ENCODE measurements around the gene LAPTM5.

LAPTM5 gene

DNA sequence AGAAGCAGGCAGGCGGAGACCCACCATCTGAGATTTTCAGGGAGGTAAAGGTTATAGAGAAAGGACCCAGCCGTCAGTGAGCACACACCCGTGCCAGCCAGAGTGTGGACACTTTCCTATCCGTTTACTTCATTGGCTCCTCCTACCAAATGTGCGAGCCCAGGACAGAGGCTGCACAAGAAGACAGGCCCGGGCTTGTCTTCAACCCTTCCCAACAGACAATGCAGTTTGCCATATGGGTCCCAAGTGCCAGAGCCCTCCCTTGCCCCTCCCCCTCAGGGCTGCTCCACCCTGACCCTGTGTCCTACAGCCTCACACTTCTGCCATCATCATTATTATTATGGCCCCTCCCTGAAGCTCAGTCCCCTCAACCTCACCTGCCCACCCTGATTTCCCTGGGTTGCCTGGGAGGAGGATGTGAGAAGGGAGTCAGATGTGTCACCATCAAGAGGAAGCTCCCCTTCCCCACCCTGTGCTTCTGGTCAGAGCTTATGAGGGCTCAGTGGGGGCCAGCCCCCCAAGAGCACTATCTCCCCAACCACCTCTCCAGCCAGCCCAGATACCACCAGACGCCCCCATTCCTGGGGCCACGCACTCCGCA lies 9.4 kb downstream of the LAPTM5 start:
- peak in 5 of 10 donors; percentile 22 to 95 (median 52) for DNase-seq
- intact Hi-C loops (cut with DNase I): no loop called here

GRCh38 chr1:30747033-30748008 lies 10.3 kb downstream of the LAPTM5 start:
- peak in 1 of 10 donors; percentile 79 for DNase-seq
- intact Hi-C loops (cut with DNase I): no loop called here

GRCh38 chr1:30746212-30747032 lies 11.2 kb downstream of the LAPTM5 start:
- peak in 2 of 10 donors; percentile 68 to 70 for DNase-seq
- intact Hi-C loops (cut with DNase I): no loop called here

GRCh38 chr1:30745834-30746208 lies 11.8 kb downstream of the LAPTM5 start:
- intact Hi-C loops (cut with DNase I): no loop called here
- DNase-seq: peak in 2 of 10 donors; percentile 13 to 77

- peak in 1 of 10 donors; percentile 54 for DNase-seq
- intact Hi-C loops (cut with DNase I): no loop called here
Observed at GRCh38 chr1:30745156-30745833, 12.3 kb downstream of the LAPTM5 start.

GRCh38 chr1:30744060-30744756 lies 13.4 kb downstream of the LAPTM5 start:
- intact Hi-C loops (cut with DNase I): no loop called here
- DNase-seq: peak in 3 of 10 donors; percentile 67 to 75 (median 72)

DNA sequence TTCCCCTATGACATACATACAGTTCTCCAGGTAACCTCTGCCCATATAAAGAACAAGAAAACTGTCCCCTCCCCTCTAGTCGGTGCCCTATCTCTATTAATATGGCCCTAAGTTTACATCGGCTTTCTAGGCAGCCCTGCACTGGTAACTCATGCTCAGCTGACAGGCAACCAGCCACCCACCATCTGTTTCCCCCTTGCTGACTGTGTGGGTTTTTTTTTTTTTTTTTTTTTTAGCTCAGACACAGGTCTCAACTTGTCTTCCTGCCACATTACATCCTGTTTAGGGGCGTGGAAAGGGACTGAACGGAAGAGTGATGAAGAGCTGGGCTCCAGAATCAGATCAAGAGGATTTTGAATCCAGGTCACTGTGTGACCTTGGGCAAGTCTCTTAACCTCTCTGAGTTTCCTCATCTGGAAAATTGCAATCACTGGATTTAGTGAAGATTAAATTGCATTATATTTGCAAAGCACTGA lies 14.0 kb downstream of the LAPTM5 start:
- intact Hi-C loops (cut with DNase I): no loop called here
- DNase-seq: peak in 2 of 10 donors; percentile 52 to 59

GRCh38 chr1:30742963-30743559 lies 14.5 kb downstream of the LAPTM5 start:
- intact Hi-C loops (cut with DNase I): no loop called here

GRCh38 chr1:30742300-30742962 lies 15.1 kb downstream of the LAPTM5 start:
- peak in 3 of 10 donors; percentile 43 to 58 (median 57) for DNase-seq
- intact Hi-C loops (cut with DNase I): no loop called here

More at GRCh38 chr1:30742963-30743559, 14.5 kb downstream of the LAPTM5 start:
- DNase-seq: no peak

GRCh38 chr1:30741239-30741894 lies 16.2 kb downstream of the LAPTM5 start:
- intact Hi-C loops (cut with DNase I): no loop called here
- DNase-seq: peak in 3 of 10 donors; percentile 50 to 69 (median 67)

DNA sequence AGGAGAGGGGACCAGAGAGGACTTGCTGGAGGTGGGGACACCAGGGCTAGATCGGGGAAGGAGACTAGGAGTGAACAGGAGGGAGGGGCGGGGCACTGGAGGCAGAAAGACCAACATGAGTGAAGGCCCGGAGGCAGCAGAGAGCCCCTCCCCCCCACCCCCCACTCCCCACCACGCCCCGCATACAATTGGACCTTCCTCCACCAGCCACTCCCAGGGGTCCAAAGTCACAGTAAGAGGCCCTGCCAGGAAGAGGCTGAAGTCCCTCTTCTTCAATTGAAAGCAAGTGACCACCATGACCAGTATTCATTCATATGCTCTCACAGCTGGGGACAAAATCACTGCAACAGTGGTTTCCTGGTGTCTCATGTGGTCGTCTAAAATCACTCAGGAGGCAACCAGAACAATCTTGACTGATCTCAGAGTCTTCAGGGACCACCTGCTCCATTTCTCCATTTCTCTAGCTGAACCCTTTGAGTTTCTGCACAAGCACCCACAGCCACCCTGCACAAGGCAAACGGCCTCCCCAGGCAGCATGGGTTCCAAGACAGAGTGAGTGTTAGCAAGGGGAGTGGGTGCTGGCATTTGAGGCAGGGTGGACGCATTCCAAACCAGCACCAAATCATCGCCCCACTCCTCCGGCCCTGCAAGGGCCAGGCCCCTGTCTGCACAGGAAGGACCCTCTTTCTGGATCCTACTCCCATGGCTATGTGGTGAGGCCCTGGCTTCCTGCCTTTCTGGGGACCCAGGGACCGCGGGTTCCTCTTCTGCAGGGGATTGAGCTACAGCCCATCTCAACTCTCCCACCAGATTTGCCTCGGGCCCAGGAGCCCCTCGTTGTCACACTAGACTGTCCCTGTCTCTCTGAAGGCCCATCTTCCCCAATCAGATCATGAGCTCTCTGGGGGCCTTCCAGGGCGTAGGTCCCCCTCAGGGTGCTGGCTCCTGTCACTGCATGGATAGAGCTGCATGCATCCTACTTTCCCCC lies 17.0 kb downstream of the LAPTM5 start:
- DNase-seq: peak in 3 of 10 donors; percentile 59 to 68 (median 64)
- intact Hi-C loops (cut with DNase I): no loop called here

GRCh38 chr1:30739601-30740000 lies 18.0 kb downstream of the LAPTM5 start:
- peak in 2 of 10 donors; percentile 19 to 42 for DNase-seq
- intact Hi-C loops (cut with DNase I): no loop called here

DNA sequence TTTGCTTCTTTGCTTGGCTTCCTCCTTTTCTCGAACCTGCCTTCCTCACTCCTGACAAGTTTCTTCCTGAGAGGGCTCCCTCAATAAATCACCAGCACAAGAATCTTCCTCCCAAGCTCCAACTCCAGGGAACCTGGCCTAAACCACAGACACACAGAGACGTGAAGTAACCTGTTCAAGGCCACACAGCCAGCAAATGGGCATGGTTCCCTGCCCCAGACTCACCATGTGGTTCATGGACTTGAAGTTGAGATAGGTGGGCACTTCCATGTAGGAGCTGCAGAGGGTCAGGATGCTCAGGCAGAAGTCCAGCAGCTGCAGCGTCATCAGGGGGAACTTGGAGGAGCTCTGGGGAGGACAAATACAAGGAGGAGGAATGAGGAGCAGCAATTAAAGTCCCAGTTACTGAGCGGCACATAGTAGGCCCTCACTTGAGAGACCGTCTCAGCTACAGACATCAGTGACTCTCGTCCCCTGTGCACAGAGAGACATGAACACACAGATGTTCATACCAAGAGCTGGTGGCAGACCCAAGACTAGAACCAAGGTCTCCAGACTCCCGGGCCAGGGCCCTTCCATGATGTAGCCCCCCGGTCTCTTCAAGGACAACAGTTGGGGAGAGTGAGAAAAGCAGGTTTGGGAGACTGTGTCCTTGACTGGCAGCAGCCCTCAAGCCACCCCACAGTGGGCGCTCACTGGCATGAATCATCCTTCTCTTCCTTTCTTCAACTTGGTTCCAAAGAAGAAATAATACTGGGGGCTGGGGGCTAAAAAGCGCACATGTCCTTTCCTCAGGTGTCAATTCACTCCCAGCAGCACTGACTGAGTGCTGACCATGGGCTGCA lies 18.6 kb downstream of the LAPTM5 start:
- peak in 2 of 10 donors; percentile 51 to 66 for DNase-seq
- intact Hi-C loops (cut with DNase I): no loop called here

- intact Hi-C loops (cut with DNase I): no loop called here
Observed at GRCh38 chr1:30738040-30738714, 19.4 kb downstream of the LAPTM5 start.

More at GRCh38 chr1:30738040-30738714, 19.4 kb downstream of the LAPTM5 start:
- DNase-seq: no peak

All from posterior cingulate gyrus (tissue), 11 donors.